ENCODE data around the gene NKD2. TPM values are rescaled to one million over a fixed set of nuclear protein-coding genes. Genes with fewer than 3 reads are reported as not detected.

NKD2 gene
- total and polyA plus RNA-seq, 2 experiments from 2014 or later, result 9.0 to 11.9 TPM

GRCh38 chr5:963673-964531 is 44.7 kb upstream of the NKD2 start (continued):
- TF ChIP-seq ZNF462 (CRISPR knock-in tag; IDR thresholded peaks at IDR 0.05) (no peak), JUNB (IDR thresholded peaks at IDR 0.05; ENCODE audit: unreplicated experiment) (no peak), POLR2AphosphoS5 (IDR thresholded peaks at IDR 0.05; ENCODE audit: low read depth) (no peak), EZH2 (IDR thresholded peaks at IDR 0.05; ENCODE audit: low read depth, unreplicated experiment) (no peak), STAT1 (IDR thresholded peaks at IDR 0.05; ENCODE audit: unreplicated experiment) (no peak), ZNF331 (CRISPR knock-in tag; IDR thresholded peaks at IDR 0.05; ENCODE audit: low read depth) (no peak), EZH2phosphoT487 (IDR thresholded peaks at IDR 0.05; ENCODE audit: unreplicated experiment) (no peak)
- TF ChIP-seq, protein P1, sequence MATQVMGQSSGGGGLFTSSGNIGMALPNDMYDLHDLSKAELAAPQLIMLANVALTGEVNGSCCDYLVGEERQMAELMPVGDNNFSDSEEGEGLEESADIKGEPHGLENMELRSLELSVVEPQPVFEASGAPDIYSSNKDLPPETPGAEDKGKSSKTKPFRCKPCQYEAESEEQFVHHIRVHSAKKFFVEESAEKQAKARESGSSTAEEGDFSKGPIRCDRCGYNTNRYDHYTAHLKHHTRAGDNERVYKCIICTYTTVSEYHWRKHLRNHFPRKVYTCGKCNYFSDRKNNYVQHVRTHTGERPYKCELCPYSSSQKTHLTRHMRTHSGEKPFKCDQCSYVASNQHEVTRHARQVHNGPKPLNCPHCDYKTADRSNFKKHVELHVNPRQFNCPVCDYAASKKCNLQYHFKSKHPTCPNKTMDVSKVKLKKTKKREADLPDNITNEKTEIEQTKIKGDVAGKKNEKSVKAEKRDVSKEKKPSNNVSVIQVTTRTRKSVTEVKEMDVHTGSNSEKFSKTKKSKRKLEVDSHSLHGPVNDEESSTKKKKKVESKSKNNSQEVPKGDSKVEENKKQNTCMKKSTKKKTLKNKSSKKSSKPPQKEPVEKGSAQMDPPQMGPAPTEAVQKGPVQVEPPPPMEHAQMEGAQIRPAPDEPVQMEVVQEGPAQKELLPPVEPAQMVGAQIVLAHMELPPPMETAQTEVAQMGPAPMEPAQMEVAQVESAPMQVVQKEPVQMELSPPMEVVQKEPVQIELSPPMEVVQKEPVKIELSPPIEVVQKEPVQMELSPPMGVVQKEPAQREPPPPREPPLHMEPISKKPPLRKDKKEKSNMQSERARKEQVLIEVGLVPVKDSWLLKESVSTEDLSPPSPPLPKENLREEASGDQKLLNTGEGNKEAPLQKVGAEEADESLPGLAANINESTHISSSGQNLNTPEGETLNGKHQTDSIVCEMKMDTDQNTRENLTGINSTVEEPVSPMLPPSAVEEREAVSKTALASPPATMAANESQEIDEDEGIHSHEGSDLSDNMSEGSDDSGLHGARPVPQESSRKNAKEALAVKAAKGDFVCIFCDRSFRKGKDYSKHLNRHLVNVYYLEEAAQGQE (IDR thresholded peaks at IDR 0.05; ENCODE audit: unreplicated experiment), result no peak

Data from GM23338 (cell line).